Ishikawa (cell line): Measurements from ENCODE around the gene MRPL28.

Source experiments
- CEBPB ChIP-seq: IDR thresholded peaks from 2 replicates; pipeline ENCODE4 v1.6.1; 2012
- CREB1 ChIP-seq: IDR thresholded peaks from 2 replicates; pipeline ENCODE4 v1.6.1; 2012; ENCODE audit warnings: low read depth
- EGR1 ChIP-seq: IDR thresholded peaks from 2 replicates; pipeline ENCODE4 v1.6.1; 2012
- EP300 ChIP-seq: IDR thresholded peaks from 2 replicates; pipeline ENCODE4 v1.6.1; 2012; ENCODE audit warnings: borderline replicate concordance
- FOXM1 ChIP-seq: IDR thresholded peaks from 2 replicates; pipeline ENCODE4 v1.6.1; 2012; ENCODE audit warnings: low read depth, borderline replicate concordance
- MAX ChIP-seq: IDR thresholded peaks from 2 replicates; pipeline ENCODE4 v1.6.1; 2012
- NFIC ChIP-seq: IDR thresholded peaks from 2 replicates; pipeline ENCODE4 v1.6.1; 2012
- RAD21 ChIP-seq: IDR thresholded peaks from 2 replicates; pipeline ENCODE4 v1.6.1; 2012; ENCODE audit warnings: low read depth
- REST ChIP-seq: IDR thresholded peaks from 2 replicates; pipeline ENCODE4 v1.6.1; 2012; ENCODE audit warnings: low read depth, mild to moderate bottlenecking
- TAF1 ChIP-seq: IDR thresholded peaks from 2 replicates; pipeline ENCODE4 v1.6.1; 2012; ENCODE audit warnings: low read depth, mild to moderate bottlenecking
- TCF12 ChIP-seq: IDR thresholded peaks from 2 replicates; pipeline ENCODE4 v1.6.1; 2012; ENCODE audit warnings: low read depth
- TEAD4 ChIP-seq: IDR thresholded peaks from 2 replicates; pipeline ENCODE4 v1.6.1; 2012
- YY1 ChIP-seq: IDR thresholded peaks from 2 replicates; pipeline ENCODE4 v1.6.1; 2012; ENCODE audit warnings: low read depth
- ZBTB7A ChIP-seq: IDR thresholded peaks from 2 replicates; pipeline ENCODE4 v1.6.1; 2012; ENCODE audit warnings: low read depth
- TF ChIP-seq, protein P1 (sequence below): IDR thresholded peaks from 2 replicates; pipeline ENCODE4 v1.6.1; 2012

MRPL28 gene

GRCh38 chr16:364595-365491 lies 5.5 kb downstream of the MRPL28 start:
- no peak for TF ChIP-seq TEAD4
- TF ChIP-seq REST, result no peak
- TF ChIP-seq CREB1, result no peak
- no peak for TF ChIP-seq YY1
- no peak for TF ChIP-seq ZBTB7A
- TF ChIP-seq TCF12, result no peak
- no peak for TF ChIP-seq TAF1
- no peak for TF ChIP-seq RAD21
- TF ChIP-seq, protein P1, sequence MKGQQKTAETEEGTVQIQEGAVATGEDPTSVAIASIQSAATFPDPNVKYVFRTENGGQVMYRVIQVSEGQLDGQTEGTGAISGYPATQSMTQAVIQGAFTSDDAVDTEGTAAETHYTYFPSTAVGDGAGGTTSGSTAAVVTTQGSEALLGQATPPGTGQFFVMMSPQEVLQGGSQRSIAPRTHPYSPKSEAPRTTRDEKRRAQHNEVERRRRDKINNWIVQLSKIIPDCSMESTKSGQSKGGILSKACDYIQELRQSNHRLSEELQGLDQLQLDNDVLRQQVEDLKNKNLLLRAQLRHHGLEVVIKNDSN, result no peak
- no peak for TF ChIP-seq NFIC
- TF ChIP-seq MAX, result no peak
- no peak for TF ChIP-seq EP300
- TF ChIP-seq EGR1, result no peak
- TF ChIP-seq CEBPB, result no peak
- TF ChIP-seq FOXM1, result no peak

- TF ChIP-seq TAF1 (no peak), TEAD4 (no peak), TCF12 (no peak)
These were observed 6.4 kb downstream of the MRPL28 start for GRCh38 chr16:363766-364490.

- TF ChIP-seq EP300, result no peak
- no peak for TF ChIP-seq FOXM1
- TF ChIP-seq CEBPB, result no peak
- no peak for TF ChIP-seq RAD21
- TF ChIP-seq MAX, result no peak
- no peak for TF ChIP-seq TEAD4
- no peak for TF ChIP-seq EGR1
- no peak for TF ChIP-seq REST
- no peak for TF ChIP-seq TAF1
- no peak for TF ChIP-seq YY1
- TF ChIP-seq TCF12, result no peak
- TF ChIP-seq ZBTB7A, result no peak
- TF ChIP-seq CREB1, result no peak
- TF ChIP-seq, protein P1, result no peak
- no peak for TF ChIP-seq NFIC
These were observed 7.1 kb downstream of the MRPL28 start for GRCh38 chr16:363110-363765.

DNA sequence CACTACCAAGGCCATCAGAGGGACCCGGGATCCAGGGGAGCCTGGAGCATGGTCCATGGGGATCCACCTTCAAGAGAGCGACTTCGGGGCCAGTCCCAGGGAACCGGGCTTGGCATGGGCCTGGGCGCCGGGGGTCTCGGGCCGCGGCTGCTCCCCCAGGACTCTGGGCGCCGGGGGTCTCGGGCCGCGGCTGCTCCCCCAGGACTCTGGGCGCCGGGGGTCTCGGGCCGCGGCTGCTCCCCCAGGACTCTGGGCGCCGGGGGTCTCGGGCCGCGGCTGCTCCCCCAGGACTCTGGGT lies 7.7 kb downstream of the MRPL28 start:
- TF ChIP-seq ZBTB7A, result 0 out of 2 replicates have a peak, but pooled peaks have one; percentile 39

- TF ChIP-seq RAD21 (peak; percentile 99), YY1 (no peak), NFIC (peak; percentile 46; the same call in 1 of the 2 replicates), TCF12 (no peak), TEAD4 (no peak)
These were observed 8.3 kb downstream of the MRPL28 start for GRCh38 chr16:361872-362701.
